Stimulated activated CD8-positive, alpha-beta memory T cell treated with anti-CD3 and anti-CD28 coated beads, Interleukin-4, amount 100 ng/mL, for 4 hours (primary cell): Measurements from ENCODE around the gene SYCP3.

ENCODE experiments used
- DNase-seq, 2 donors: peaks; one replicate each; pipeline ENCODE4 v3.0.0-alpha.2; 2020; ENCODE audit warnings: low read depth in 2 of 2, low spot score in 1 of 2

Gene SYCP3

DNA sequence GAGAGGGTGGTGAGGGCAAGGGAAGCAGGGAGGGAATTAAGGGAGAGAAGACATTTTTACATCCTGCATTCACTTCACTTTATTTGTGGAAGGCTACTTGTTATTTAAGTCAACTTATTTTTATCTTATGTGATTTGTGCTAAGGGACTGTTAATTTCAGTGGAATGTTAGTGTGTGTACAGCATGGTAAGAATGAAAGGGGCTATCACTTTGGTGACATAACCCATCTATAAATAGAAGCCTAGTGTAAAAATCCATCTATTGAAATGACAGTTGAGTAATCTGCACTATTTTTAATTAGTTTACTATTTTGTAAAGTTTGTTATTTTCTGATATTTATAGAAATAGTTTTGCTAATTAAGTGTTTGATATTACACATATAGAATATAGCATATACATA, 58.6 kb downstream of the SYCP3 start:
- DNase-seq, result no peak

GRCh38 chr12:101680240-101680639, 59.0 kb downstream of the SYCP3 start:
- no peak for DNase-seq
